CMK (cell line): ENCODE results near the gene THBS3.
A peak's percentile ranks its signal among the peaks of the same experiment; 100 is the strongest.

Experiments used
- DNase-seq: peaks from one replicate; pipeline ENCODE4 v3.0.0-alpha.2; 2010; ENCODE audit warnings: low read depth

THBS3 gene

DNA sequence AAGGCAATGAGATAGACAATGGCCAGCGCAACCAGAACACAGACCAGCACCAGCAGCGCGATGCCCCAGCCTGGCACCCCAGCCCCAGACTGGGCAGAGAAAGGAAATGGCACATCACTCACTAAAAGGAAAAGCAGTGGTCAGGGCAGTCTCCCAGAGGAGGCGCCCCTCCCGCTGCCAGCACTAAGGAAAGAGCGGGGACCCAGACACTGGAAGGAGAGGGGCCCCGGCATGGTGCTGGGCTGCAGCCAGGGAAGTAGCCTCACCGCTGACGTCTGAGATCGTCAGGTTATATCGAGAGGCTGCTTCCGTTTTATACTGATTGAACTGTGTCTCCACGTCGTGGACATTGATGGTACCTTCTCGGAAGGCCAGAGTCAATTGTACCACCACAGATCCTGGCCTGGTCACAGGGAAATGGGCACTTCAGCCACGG lies 20.2 kb downstream of the THBS3 start:
- no peak for DNase-seq

DNA sequence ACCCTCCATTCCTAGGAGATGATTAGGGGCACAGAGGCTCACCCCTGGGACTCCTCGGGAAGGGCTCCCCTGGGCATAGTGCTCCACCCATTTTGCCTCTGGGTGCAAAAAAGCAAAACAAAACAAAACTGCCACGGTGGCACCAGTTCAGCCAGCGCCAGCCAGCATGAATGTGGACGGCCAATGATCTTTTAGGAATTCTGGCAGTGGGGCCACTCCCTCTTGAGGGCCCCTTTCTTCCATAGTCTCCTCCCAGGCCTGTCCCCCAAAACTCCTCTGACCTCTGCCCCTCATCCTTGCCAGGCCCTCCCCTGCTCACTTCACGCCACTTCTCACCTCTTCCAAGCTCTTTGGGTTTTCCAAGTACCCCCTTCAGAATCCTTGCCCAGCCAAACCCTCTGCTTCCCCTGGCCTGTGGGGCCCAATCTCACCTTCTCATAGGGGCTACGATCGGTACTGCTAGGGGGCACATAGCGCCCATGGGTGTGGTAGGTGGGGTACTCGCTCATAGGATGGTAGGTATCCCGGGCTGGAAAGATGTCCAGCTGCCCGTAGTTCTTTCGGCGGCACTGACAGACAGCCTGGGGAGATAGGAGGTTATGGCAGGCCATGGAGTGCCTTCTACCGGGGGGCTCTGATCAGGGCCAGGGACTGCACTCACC lies 20.8 kb downstream of the THBS3 start:
- no peak for DNase-seq

GRCh38 chr1:155186067-155186793 lies 21.5 kb downstream of the THBS3 start:
- no peak for DNase-seq

GRCh38 chr1:155185783-155186066 lies 22.0 kb downstream of the THBS3 start:
- DNase-seq, result no peak

DNA sequence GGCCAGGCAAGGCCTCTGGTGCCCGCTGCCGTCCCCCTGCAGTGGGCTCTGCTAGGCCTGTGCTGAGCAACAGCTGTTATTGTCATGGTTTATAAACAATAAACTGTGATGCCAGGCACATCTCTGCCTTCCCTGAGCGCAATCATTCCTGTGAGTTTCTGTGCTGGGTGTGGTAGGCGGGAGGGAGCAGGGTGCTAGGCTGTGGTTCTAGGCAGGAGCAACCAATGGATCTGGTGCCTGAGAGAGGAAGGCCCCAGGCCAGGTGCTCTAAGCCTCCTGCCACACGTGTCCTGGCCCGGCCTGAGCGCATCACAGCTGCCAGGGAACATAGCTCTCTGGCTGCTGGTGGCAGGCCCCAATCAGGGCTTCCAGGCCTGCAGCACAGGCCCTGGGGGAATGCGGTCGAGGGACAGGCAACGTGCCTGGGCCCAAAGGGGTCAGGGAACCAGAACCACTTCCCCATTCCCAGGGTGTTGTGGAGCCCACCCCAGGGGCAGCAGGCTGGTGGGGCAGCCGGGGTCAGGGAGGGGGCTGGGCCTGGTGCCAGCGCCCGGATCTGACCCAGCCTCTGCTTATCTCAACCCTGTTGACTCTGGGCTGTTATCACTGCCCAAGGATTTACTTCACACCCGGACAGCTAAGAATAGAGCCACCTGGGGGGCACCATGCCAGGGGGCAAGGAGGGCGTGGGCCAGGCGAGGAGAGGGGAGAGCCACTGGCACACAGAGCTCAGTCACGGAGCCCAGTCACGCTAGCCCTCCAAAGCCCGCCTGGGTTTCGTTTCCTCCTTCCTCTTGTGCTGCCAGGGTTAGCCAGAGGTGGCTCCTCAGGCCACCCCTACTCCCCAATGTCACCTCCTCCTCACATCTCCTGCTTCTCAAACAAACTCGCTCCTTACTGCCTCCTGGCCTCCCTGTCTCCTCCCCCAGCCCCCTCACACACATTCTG lies 22.6 kb downstream of the THBS3 start:
- peak; percentile 68 for DNase-seq

- DNase-seq, result no peak
These were observed 23.3 kb downstream of the THBS3 start for GRCh38 chr1:155184351-155184811.

DNA sequence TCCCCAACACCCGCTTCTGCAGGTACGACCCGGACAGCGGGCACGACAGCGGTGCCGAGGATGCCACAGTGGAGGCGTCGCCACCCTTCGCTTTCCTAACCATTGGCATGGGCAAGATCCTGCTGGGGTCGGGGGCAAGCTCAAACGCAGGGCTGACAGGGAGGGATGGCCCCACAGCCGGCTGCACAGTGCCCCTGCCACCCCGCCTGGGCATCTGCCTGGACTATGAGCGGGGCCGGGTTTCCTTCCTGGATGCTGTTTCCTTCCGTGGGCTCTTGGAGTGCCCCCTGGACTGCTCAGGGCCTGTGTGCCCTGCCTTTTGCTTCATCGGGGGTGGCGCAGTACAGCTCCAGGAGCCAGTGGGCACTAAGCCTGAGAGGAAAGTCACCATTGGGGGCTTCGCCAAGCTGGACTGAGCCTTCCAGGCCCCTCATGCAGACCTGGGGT lies 23.9 kb downstream of the THBS3 start:
- DNase-seq, result no peak

- no peak for DNase-seq
These were observed 25.6 kb downstream of the THBS3 start for GRCh38 chr1:155182052-155182550.

- no peak for DNase-seq
These were observed 26.2 kb downstream of the THBS3 start for GRCh38 chr1:155181371-155182051.

- DNase-seq, result no peak
These were observed 28.3 kb downstream of the THBS3 start for GRCh38 chr1:155179112-155180031.

DNA sequence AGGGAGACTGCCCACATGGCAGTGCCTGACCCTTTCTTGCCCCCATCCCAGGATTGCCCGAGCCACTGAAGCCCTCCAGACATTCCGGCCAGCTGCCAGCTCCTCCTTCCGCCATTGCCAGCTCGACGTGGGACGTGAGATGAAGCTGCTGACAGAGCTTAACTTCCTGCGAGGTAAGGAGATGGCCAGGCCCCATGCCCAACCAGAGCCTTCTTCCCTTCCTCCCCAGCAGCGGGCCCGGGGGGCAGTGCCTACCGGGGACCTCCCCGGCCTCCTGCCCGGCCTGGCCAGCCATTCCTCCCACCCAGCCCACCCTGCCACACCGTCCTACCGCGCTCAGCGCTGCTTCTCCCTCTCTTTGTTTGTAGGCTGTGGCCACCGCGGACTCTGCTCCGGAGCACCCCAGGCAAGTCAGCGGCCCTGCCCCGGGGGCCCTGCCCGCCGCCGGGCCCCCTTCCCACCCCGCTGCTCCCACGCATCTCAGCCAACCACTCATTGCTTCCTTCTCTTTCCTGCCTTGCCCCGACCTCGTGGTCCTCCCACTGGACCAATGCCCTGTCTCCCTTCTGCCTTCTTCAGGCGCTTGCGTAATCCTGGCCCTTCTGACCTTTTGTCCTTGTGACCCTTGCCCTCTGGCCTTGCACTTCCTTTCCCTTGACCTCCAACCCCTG lies 29.1 kb downstream of the THBS3 start:
- DNase-seq, result no peak

GRCh38 chr1:155177918-155178281 lies 29.8 kb downstream of the THBS3 start:
- no peak for DNase-seq

DNA sequence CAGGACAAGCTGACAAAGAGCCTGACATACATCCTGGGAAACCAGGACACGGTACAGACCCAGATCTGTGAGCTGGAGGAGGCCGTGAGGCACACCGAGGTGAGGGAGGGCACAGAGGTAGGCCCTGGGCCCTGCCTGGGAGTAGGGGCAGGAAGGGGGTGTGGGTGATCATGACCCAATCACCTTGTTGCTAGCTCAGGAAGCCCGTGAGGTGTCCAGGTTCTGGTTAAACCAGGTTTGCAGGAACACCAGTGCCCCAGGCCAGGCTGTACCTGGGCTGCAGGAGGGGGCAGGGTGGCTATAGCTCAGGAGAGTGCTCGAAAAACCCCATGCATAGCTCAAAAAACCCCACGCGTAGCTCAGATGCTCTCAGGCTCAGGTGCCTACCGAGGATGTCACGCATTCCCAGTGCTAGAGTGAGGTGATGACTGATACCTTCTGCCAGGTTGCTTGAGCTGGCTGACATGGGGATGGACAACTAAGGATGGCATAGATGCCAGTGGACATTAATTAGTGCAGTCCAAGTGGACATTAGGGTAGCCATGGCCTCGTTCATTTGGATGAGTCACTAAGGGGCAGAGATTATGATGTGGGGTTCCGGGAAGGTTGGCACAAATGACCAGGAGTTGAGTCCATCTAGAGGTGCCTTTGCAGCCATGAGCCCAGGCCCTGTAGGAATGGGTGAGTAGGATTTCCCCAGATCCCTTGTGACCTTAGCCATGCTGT lies 30.3 kb downstream of the THBS3 start:
- DNase-seq, result no peak

- DNase-seq, result peak; percentile 68
These were observed 31.1 kb downstream of the THBS3 start for GRCh38 chr1:155176544-155177071.

- no peak for DNase-seq
These were observed 31.7 kb downstream of the THBS3 start for GRCh38 chr1:155175927-155176371.

GRCh38 chr1:155175281-155175926 lies 32.3 kb downstream of the THBS3 start:
- no peak for DNase-seq

GRCh38 chr1:155174324-155175280 lies 33.1 kb downstream of the THBS3 start:
- no peak for DNase-seq
